Endodermal cell (in vitro differentiated cells): ENCODE measurements around the gene FAM219B. TPM values are rescaled to one million over a fixed set of nuclear protein-coding genes. Genes with fewer than 3 reads are reported as not detected.

Experiments
- DNase-seq: peaks from one replicate; pipeline ENCODE4 v3.0.0-alpha.2; 2017
- H3K27ac ChIP-seq: 2 replicates; pipeline ENCODE4 v1.5.1; 2013; ENCODE audit warnings: mild to moderate bottlenecking, low read depth, low read length, moderate library complexity
- H3K27me3 ChIP-seq: 2 replicates; pipeline ENCODE4 v1.6.1; 2013; ENCODE audit warnings: mild to moderate bottlenecking, low read length, moderate library complexity; ENCODE audit not compliant: insufficient read depth, control insufficient read depth, poor library complexity, severe bottlenecking
- H3K36me3 ChIP-seq: 2 replicates; pipeline ENCODE4 v1.7.0; 2013; ENCODE audit warnings: mild to moderate bottlenecking, low read length, moderate library complexity; ENCODE audit not compliant: control insufficient read depth, insufficient read depth
- H3K4me1 ChIP-seq: one replicate; pipeline ENCODE4 v1.7.0; 2013; ENCODE audit warnings: low read length; ENCODE audit not compliant: control insufficient read depth, insufficient read depth
- H3K4me3 ChIP-seq: 2 replicates; pipeline ENCODE4 v1.5.1; 2013; ENCODE audit warnings: mild to moderate bottlenecking, low read length, moderate library complexity
- H3K9ac ChIP-seq: 2 replicates; pipeline ENCODE4 v1.6.1; 2013; ENCODE audit warnings: mild to moderate bottlenecking, low read length, moderate library complexity; ENCODE audit not compliant: poor library complexity, severe bottlenecking; ENCODE audit errors: extremely low read depth
- H3K9me3 ChIP-seq: 2 replicates; pipeline ENCODE4 v1.6.1; 2013; ENCODE audit warnings: mild to moderate bottlenecking, low read length, moderate library complexity; ENCODE audit not compliant: control insufficient read depth
- H3K27ac Mint-ChIP-seq: 2 replicates; pipeline ENCODE4 v1.8.0; 2020; ENCODE audit warnings: mixed read lengths
- H3K27me3 Mint-ChIP-seq: 2 replicates; pipeline ENCODE4 v1.8.0; 2021; ENCODE audit warnings: mild to moderate bottlenecking, mixed read lengths; ENCODE audit not compliant: insufficient read depth
- H3K36me3 Mint-ChIP-seq: 2 replicates; pipeline ENCODE4 v1.8.0; 2020; ENCODE audit warnings: low read depth, mixed read lengths
- H3K4me1 Mint-ChIP-seq: 2 replicates; pipeline ENCODE4 v1.8.0; 2020; ENCODE audit warnings: mixed read lengths
- H3K4me3 Mint-ChIP-seq: 2 replicates; pipeline ENCODE4 v1.8.0; 2020; ENCODE audit warnings: mild to moderate bottlenecking, moderate library complexity, mixed read lengths
- H3K9me3 Mint-ChIP-seq: 2 replicates; pipeline ENCODE4 v1.8.0; 2020; ENCODE audit warnings: mild to moderate bottlenecking, mixed read lengths
- WGBS, 2 experiments: methylation state at CpG; one replicate each; pipeline versions ENCODE4 v1.1.5 to v1.1.7; 2013; ENCODE audit warnings: missing lambda C conversion rate in 2 of 2, mixed read lengths in 1 of 2; ENCODE audit not compliant: insufficient coverage in 1 of 2, insufficient read length in 1 of 2; 5-methylcytosine and 5-hydroxymethylcytosine counted together
- total RNA-seq, 2 donors: library from RNA; stranded (reverse); fragmentation: NEBNext Ultra II Directional in 1 of 2; extraction: Animal tissue kit (Norgen Biotek cat#: 25700) in 1 of 2; gene quantifications; 2 replicates in 1 of 2; 3 replicates in 1 of 2; pipeline ENCODE4 v1.2.1, GENCODE V29; 2021
- TF ChIP-seq, protein P1 (sequence below): fragments of 200-600 bp; sonication (generic); conservative IDR thresholded peaks from 2 replicates; pipeline ENCODE4 v1.5.0; 2021; ENCODE audit warnings: antibody characterized with exemption, mild to moderate bottlenecking

The FAM219B gene
- total RNA-seq, 2 donors from 2014 or later = 109 to 112 TPM

DNA sequence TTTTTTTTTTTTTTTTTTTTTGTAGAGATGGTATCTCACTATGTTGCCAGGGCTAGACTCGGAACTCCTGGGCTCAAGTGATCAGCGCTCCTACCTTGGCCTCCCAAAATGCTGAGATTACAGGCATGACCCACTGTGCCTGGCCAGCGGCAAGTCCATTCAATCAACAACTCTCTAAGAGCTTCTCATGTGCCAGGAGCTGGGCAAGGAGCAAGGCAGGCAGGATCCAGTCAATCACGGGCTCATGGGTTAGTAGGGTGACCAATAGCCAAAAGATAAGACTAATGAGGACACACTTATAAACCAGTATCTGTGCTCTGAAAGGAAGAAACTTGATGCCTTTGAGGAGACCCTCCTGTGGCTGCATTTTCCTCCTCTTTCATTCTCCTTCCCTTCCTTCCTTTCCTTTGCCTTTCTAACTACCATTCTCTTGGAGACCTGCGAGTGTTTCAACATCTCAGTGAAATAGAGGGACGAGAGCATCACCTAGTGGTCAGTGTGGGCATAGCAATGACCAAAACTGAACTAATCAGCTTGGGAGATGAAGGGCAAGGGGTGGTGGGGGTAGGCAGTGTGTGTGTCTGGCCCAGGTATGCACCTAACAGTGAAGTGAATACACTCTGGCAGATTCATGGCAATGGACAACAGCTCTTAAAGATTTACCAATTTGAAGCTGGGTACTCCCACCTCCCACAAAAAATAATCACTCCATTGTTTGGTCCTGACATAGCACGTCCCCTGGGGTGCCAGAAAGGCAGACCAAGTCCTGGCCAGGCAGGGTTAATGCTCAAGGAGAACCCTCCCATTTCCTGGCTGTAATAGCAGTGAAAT is 43.6 kb upstream of the FAM219B start:
- peaks cover 25% of the 10 kb centered on the region for H3K4me1 Mint-ChIP-seq
- Histone ChIP-seq H3K9me3 (no peaks in the 10 kb centered on the region), H3K9ac (no peak overlapping the region), H3K4me3 (no peak overlapping the region), H3K27me3 (peaks cover 1% of the 10 kb centered on the region), H3K36me3 (no peaks in the 10 kb centered on the region), H3K27ac (no peak overlapping the region), H3K4me1 (peaks cover 10% of the 10 kb centered on the region)
- H3K4me3 Mint-ChIP-seq = no peak overlapping the region
- DNase-seq = peak; percentile 97
- TF ChIP-seq, protein P1, sequence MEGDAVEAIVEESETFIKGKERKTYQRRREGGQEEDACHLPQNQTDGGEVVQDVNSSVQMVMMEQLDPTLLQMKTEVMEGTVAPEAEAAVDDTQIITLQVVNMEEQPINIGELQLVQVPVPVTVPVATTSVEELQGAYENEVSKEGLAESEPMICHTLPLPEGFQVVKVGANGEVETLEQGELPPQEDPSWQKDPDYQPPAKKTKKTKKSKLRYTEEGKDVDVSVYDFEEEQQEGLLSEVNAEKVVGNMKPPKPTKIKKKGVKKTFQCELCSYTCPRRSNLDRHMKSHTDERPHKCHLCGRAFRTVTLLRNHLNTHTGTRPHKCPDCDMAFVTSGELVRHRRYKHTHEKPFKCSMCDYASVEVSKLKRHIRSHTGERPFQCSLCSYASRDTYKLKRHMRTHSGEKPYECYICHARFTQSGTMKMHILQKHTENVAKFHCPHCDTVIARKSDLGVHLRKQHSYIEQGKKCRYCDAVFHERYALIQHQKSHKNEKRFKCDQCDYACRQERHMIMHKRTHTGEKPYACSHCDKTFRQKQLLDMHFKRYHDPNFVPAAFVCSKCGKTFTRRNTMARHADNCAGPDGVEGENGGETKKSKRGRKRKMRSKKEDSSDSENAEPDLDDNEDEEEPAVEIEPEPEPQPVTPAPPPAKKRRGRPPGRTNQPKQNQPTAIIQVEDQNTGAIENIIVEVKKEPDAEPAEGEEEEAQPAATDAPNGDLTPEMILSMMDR = peak; percentile 97
- H3K9me3 Mint-ChIP-seq = no peaks in the 10 kb centered on the region
- 47 to 55% methylated on average over 6 to 7 of the region's 7 CpGs for whole genome bisulfite sequencing, 2 experiments
- no peaks in the 10 kb centered on the region for H3K36me3 Mint-ChIP-seq
- peak overlapping the region; percentile 62 for H3K27ac Mint-ChIP-seq
- peaks cover 10% of the 10 kb centered on the region for H3K27me3 Mint-ChIP-seq

DNA sequence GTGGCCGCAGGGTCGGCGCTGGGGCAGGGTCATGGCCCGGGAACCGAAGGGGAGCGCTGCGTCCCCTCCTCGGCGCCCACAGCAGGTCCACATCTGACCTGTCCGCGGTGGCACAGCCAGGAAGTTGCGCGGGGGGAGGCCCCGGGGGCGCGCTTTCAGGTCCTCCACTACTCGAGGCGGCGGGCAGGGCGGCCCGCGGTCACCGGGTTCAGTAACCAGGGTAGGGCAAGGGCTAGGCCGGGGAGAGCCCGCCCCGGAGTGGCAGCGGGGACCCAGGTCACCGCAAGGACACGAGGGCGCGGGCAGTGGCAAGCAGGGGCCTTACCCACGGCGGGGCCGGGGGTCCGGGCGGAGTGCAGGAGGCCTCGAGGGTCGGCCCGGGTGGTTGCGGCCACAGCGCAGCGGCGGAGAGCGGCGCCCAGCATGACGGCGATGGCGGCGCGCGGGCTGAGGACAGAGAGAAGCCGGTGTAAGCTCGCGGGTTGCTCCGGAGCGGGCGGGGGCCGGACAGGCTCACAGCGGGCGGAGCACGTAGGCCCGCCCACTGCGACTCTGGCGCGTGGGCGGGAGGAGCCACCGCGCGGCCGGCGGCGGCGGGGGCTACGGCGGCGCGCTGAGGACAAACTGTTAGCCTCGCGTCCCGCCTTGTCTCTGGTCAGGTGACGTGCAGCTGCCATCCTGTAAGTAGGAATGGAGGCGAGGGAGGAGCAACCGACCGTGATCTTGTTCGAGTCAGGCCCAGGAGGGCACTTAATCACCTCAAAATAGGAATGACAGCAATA is 31.1 kb upstream of the FAM219B start, which contains the start of gene COX5A:
TSS of gene COX5A (minus strand) at position 484 of the 782 bp plus-strand sequence. CDS start at position 425, 59 bp downstream.
- Histone ChIP-seq H3K36me3 (peaks cover 11% of the 10 kb centered on the region), H3K9ac (peak within 1 kb of the TSS; percentile 88), H3K9me3 (no peaks in the 10 kb centered on the region), H3K27me3 (no peaks in the 10 kb centered on the region), H3K27ac (peak within 1 kb of the TSS; percentile 92), H3K4me3 (peak within 1 kb of the TSS; percentile 100), H3K4me1 (no peaks in the 10 kb centered on the region)
- peaks cover 2% of the 10 kb centered on the region for H3K36me3 Mint-ChIP-seq
- H3K4me3 Mint-ChIP-seq = peak within 1 kb of the TSS; percentile 79
- 0% methylated on average over 27 to 85 of the region's 85 CpGs for WGBS, 2 experiments
- H3K9me3 Mint-ChIP-seq = no peaks in the 10 kb centered on the region
- H3K4me1 Mint-ChIP-seq = no peaks in the 10 kb centered on the region
- peak; percentile 96 for DNase-seq
- TF ChIP-seq, protein P1 = peak; percentile 19
- peaks cover 2% of the 10 kb centered on the region for H3K27me3 Mint-ChIP-seq
- H3K27ac Mint-ChIP-seq = peak within 1 kb of the TSS; percentile 89

DNA sequence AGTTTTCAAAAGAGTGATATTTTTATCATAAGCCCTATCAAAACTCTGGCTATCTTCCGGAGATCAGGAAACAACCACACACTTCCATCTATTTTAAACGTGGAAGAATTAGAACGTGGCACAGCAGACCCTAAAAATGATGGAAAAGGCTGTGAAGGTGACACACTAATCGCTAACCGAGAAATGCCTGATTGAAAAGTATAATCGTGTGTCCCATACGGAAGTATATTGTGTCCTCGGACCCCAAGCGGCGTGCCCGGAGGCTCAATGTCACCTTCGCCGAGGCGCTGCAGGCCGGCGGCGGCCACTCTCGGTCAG is 30.6 kb upstream of the FAM219B start:
- H3K4me3 ChIP-seq = peak overlapping the region; percentile 100
- H3K27ac Mint-ChIP-seq = peak overlapping the region; percentile 87
- peak overlapping the region; percentile 92 for H3K27ac ChIP-seq
- peaks cover 4% of the 10 kb centered on the region for H3K36me3 Mint-ChIP-seq
- 0 to 1% methylated on average over 4 to 18 of the region's 18 CpGs for WGBS, 2 experiments
- peaks cover 13% of the 10 kb centered on the region for H3K36me3 ChIP-seq
- H3K4me1 ChIP-seq = no peaks in the 10 kb centered on the region
- TF ChIP-seq, protein P1 = no peak
- peak overlapping the region; percentile 88 for H3K9ac ChIP-seq
- H3K4me3 Mint-ChIP-seq = peak overlapping the region; percentile 79
- no peaks in the 10 kb centered on the region for H3K27me3 ChIP-seq
- no peaks in the 10 kb centered on the region for H3K9me3 Mint-ChIP-seq
- no peaks in the 10 kb centered on the region for H3K9me3 ChIP-seq
- no peak for DNase-seq
- H3K27me3 Mint-ChIP-seq = peaks cover under 1% of the 10 kb centered on the region
- H3K4me1 Mint-ChIP-seq = no peaks in the 10 kb centered on the region
